NCI-H2196 treated with DMSO at 0.1 percent for 48 hours (cell line): ENCODE data around the gene OR6K6.

Source experiments
- DNase-seq: peaks from one replicate; lab custom pipeline; 2025; ENCODE audit not compliant: unreplicated experiment; lab: John Stamatoyannopoulos, UW

OR6K6 gene, protein sequence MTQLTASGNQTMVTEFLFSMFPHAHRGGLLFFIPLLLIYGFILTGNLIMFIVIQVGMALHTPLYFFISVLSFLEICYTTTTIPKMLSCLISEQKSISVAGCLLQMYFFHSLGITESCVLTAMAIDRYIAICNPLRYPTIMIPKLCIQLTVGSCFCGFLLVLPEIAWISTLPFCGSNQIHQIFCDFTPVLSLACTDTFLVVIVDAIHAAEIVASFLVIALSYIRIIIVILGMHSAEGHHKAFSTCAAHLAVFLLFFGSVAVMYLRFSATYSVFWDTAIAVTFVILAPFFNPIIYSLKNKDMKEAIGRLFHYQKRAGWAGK

DNA sequence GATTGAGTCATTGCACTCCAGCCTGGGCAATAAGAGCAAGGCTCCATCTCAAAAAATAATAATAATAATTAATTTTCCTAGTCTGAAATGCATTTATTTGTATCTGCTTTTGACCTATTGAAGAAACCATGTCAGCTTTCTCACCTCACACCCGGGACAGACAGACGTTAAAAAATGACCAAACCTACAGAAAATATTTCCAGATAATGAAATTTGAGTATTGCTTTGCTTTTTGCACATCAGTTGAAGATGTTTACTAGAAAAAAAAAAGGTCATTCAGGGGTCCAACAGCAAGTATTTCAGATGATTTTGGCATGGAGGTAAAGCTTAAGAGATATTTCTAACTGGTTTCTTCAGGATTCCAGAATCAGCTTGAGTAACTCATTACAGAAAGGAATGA is at the start of gene OR6K6:
TSS of gene OR6K6 (plus strand) at position 301 of the 400 bp plus-strand sequence. CDS start 168 bp downstream, outside the sequence.
- DNase-seq, result no peak

DNA sequence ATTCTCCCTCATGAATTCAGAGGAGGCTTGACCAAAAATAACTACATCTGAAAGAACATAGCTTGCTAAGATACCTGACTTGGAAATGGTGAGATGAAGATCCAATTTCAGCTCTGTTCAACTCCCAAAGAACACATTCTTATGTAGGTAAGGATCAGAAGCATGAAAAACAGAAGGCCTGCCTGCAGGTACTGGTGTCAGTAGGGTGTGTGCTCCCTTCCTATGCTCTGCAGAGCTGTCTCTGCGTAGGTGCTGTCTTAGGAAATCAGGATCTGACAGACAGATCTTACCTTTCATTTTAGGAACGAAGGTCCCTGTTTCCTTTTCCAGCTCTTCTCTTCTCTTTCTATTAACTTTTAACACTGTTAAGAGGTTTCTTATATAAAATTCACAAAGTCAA is 48.4 kb upstream of the OR6K6 start:
- DNase-seq, result no peak

DNA sequence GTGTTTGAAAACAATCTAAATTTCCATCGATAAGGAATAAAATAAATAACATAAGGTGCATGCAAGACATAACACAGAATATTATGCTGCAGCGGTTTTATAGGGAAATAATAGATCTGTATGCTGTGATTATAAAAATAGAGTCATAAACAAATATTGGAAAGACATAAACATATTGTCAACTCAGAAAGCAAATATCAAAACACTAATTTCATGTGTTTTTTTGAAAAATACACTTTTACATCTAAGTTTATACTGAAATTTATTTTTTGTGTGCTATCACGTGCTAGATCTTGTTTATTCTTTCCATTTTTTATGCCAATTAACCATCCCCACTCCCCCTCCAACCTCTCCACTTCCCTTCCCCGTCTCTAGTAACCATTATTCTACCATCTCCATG is 43.4 kb upstream of the OR6K6 start:
- DNase-seq, result no peak

DNA sequence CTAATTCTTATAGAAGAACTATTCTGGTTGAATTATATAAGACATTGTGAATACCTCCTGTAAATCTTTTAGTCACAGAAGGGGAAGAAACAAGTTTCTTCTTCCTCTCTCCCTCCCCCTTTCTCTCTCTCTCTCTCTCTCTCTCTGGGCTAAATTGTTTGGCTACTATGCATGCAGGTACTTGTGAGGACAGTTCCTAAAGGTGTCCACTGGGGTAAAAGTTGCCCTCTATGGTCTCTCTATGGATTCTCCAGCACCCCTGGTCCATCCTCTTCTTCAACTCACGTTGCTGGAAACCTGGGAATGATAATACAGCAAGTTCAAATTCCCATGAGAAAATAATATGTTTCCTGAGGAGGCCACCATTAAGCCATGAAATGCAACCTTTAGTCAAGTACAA is 39.8 kb upstream of the OR6K6 start:
- DNase-seq, result no peak

DNA sequence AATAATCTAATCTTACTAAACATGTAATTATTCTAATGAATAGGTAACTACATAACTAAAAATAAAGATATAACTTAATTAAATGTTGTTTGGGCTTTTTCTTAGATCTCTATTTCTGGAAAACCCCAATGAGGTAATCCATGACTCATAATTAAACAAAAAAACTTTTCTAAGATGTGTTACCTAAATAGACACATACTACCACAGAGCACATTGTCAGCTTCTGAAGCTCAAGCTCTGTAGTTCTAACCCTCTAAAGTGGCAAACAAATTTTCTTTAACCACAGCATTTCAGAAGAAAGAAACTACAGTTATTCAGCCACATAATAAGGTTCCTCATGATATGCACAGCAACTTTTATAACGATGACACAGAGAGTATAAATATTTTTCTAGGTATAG is 38.2 kb upstream of the OR6K6 start:
- no peak for DNase-seq

DNA sequence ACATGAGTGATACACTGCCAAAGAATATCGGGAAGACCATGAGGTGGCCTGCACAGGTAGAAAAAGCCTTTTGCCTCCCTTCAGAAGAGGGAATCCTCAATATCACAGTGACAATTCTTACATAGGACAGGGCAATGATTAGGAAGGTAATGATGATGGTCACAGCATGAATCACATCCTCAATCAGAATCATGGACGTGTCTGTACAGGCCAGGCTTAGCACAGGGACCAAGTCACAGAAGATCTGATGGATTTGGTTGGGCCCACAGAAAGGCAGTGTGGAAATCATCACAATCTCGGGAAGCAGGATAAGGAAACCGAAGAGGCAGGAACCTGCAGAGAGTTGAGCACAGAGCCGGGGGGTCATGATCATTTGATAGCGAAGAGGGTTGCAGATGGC is 37.2 kb upstream of the OR6K6 start:
- no peak for DNase-seq

DNA sequence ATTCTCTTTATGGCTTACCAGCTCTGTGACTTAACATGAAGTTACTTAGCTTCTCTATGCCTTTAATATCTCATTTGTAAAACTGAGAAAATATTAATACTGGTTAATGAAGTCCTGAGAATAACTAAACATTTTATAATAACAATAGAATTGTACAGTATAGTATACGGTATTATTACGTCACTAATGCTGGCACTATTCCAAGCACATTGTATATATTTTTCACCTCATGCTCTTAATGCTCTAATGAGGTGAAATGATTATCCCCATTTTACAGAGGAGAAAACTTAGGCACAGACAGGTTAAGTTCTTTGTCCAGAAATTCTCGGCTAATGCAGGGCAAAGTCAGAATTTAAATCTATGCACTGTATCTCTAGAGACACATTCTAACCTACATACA is 34.9 kb upstream of the OR6K6 start:
- DNase-seq, result no peak

DNA sequence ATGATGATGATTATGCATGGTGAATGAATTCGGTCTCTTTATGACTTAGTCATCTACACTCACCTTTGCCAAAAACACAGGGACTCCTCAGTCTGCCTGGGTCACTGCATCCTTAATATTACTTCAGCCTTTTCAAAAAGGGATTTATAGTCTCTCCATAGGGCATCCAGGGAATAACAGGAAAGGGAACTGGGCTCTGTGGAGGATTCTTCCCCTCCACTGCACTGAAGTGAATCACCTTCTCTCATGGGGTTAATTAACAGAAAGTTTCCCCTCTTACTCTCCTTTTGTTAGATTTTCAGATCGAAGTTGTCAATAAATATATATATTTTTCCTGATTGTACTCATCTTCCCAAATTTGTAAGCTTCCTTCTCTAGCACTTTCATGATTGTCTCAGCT is 33.9 kb upstream of the OR6K6 start, which contains the start of gene OR6K3:
TSS of gene OR6K3 (minus strand) at position 101 of the 400 bp plus-strand sequence. CDS start 2,605 bp downstream, outside the sequence.
- DNase-seq, result no peak

DNA sequence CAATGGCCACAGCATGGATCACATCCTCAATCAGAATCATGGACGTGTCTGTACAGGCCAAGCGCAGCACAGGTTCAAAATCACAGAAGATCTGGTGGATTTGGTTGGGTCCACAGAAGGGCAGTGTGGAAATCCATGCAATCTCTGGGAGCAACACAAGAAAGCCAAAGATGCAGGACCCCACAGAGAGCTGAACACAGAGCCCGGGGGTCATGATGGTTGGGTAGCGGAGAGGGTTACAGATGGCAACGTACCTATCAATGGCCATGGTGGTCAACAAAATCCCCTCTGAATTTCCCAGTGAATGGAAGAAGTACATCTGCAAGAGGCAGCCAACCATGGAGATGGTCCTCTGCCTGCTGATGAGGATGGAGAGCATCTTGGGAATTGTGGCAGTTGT is 30.1 kb upstream of the OR6K6 start:
- no peak for DNase-seq

DNA sequence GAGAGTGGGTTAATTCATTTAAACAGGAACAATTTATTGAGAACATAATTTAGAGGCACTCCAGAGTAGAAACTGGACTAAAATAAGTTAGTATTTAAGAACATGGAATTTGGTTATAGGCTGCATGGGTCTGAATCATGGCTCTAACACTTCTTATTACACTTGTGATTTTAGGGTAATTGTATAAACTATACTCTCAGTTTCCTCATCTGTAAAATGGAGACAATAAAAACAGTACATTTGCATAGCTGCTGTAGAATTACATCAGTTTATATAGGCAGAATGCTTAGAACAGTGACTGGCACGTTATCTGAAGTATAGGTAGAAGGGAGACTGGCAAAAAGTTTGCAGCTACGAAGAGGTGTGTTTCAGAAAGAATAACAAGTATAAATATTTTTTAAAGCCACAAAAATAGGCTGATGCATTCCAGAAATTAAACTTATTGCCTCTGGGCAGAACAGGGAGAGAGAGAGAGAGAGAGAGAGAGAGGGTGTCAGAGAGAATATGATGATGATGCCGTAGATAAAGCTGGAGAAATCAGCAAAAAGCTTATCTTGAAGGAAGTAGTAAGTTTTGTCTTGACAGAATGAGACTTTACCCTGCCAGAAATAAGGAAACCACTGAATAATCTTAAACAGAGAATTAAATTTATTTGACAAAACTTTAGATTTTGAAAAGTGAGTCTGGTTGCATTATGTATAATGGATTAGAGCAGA is 25.9 kb upstream of the OR6K6 start:
- DNase-seq, result no peak

DNA sequence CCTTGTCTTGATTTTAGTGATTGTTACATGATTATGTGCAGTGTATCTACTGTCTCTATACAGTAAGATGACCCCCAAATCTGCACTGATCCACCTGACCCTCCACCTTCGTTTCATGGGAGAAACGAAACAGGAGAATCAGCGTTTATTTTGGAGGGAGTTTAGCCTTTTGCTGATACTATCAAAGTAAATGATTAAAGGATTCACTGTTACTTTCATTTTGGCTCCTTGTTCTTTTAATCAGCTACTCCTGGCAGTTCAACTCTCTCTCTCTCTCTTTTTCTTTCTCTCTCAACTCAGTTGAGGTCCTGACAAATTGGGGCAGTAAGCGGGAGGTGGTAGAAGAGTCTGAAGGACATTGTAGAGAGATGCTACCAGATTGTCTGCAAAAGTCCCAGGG is 24.1 kb upstream of the OR6K6 start:
- DNase-seq, result no peak

DNA sequence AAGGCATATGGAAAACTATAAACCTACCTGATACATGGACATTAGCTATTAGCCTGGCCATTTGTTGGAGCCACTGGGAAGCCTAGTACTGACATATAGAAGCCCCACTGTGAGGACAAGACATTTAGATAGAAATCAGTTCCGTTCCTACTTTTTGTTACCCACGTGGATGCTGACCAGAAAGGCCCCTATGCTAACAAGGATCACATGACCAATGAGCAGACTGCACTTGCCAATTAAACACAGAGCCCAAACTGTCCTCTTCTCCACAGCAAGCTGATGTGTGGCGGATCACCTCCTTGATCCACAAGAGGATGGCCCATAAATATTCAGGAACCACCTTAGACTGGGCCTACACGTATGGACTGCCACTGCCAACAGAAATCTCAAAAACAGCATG is 22.8 kb upstream of the OR6K6 start:
- no peak for DNase-seq

DNA sequence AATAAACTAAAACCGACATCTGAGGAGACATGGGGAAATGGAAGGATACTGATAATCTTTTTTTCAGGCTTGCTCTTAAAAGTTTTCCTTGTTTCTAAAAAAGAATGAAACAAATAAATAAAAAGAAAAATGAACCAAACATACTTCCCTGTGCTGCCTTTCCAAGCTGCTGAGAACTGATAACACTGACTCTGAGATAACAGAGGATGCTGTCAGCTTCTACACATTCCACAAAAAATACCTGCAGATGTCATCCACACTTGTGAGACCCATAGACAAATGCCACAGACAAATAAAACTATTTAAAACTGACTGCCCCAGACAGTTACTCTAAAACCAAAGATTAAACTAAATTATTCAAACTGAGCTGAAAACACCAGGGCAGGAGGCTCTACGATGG is 22.0 kb upstream of the OR6K6 start:
- DNase-seq, result no peak

DNA sequence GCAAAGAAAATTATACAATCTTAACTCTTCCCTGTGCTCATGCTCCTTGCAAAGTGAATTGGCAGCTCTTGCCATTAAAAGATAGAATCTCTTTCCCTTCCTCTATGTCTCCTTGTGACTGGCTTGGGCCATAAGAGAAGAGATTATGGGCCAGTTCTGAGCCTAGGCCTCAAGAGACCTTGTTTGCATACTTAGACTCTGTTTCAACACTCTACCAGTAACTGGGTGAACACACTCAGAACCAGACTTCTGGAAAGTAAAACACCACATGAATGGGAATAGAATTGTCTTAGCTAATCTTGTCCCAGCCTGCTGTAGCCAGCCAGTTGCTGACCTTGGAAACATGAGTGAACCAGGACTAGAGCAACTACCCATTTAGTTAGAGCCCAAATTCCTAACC is 18.7 kb upstream of the OR6K6 start:
- DNase-seq, result no peak

DNA sequence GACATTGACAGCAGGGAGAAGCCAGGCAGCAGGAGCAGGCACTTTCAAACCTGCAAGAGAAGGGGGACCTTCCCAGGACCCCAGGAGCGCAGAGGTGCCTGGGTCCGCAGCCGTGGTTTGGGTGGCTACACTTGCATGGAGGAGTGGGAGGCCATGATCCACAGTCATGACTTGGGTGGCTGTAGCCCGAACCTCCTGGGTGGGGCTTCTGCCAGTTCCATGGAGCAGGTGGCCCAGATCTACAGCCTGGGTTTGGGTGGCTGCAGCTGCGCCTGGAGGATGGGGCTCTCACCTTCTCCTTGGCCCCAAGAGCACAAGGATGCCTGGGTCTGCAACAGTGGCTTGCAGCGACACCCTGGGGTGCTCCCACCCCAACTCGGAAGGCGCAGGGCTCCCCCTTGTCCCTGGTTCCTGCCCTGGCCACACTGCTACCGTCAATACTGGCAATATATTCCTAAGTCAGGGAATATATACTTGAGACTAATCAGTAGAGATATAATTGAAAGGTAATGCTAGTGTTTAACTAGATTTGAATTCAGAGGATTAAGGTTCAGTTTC is 2.3 kb upstream of the OR6K6 start:
- no peak for DNase-seq

DNA sequence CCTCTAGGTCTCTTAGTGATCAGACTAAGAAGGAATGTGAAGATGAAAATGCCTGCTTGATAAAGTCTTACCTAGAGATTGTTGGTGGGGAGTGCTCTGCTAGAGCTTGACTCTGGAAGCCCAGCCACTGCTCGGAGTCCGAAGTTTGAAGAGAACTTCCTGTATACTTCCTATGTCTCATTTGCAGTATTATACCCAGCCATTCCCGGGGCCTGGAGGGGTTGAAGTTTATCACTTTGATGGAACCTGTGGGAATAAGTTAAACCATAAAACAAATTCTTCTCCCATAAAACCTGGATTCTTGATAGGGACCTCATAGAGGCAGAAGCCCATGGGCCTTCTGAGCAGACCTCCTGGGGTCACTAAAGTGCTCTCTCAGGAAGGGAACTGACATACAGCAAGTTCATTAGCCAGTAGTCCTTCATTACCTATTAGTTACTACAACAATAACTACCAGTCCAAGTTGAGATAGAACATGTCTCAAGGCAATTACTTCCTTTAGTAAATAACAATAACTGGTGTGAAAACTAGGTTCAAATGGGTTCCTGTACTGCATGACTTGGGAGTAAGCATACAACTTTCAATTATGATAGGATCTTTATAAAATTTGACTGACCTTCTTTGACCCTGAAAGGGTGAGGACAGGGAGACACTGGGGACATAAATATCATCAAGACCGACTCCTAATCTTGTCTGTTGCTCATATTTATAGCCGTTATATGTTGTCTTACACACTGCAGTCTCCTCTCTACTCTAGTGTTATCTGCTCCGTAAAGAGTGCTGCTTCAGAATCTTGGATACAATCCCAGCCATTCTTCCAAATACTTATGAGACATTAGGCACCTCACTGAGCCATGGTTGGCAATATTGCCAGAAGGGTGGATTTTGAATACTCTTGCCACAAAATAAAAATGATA is 17.7 kb downstream of the OR6K6 start, which contains the start of gene OR6N1:
TSS of gene OR6N1 (minus strand) at position 246 of the 917 bp plus-strand sequence. CDS start 5,513 bp downstream, outside the sequence.
- no peak for DNase-seq

DNA sequence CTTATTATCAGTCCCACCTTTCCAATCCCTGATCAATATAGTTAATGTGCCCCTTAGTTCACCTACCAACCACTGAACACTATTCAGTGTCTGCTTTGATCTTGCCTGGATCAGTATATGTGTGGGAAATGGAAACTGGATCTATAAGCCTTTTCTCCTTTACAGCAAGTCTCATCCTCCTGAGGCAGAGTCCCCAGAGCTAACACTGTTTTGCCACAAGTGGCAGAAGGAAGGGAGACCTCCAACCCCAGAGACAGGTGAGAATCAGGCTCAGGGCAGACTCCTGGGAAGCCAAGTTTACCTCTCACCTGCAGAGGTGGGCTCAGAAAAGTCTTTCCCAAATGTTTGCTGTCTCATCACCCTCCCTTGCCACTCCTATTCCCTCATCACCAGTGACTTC is 26.6 kb downstream of the OR6K6 start, which contains the start of gene OR6N2:
TSS of gene OR6N2 (minus strand) at position 101 of the 400 bp plus-strand sequence. CDS start 3,569 bp downstream, outside the sequence.
- no peak for DNase-seq

DNA sequence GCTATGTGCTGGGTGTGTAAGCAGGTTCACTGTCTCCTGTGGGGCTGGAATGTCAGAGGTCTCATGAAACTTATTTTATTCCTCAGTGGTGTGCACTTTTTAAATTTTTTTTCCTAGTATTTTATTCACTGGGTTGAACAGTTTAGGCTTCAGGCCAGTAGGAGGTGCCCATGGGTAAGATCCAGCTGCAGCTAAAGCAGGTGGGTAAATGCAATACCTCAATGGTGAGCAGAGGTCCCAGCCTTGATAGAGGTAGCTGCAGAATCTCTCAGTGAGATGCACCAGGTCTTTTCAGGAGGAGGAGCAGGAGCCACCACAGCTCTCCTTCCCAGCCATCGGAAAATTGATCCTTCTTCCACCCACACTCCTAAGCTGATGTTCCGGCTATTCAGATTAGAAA is 39.1 kb downstream of the OR6K6 start:
- DNase-seq, result no peak

DNA sequence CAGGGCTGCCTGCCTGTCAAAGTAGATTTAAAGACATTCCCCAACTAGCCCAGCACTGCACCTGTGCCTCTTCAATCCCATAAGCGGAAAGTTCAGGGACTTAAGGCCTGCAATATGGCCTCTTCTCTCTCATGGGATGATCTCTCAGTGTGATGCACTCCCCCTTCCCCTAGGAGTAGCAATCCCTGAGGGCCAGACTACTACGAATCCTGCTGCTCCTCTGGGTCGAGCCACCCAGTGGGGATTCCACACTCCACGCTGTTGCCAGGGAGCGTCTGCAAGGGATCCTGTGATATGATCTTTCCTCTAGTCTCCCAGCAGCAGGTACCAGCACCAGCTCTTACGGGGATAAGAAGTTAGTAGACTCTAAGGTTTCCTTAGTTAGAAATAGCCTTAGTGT is 39.7 kb downstream of the OR6K6 start:
- DNase-seq, result no peak

DNA sequence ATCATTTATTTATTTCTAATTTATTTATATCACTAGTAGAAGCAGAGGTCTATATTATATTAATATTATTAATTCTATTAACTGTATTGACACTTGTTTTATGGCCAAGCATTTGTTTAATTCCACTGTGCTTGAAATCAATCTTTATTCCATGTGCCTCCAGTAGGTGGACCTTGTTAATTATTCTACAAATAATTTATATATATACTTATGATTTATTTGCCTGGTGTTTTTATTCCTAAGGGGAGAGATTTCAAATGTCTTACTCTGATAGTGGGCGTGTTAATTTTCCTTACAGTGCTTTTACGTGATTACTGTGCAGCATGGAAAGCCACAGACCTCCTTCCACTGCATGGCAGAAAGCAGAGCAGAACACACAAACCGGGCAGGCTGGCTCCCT is 44.0 kb downstream of the OR6K6 start:
- DNase-seq, result no peak

DNA sequence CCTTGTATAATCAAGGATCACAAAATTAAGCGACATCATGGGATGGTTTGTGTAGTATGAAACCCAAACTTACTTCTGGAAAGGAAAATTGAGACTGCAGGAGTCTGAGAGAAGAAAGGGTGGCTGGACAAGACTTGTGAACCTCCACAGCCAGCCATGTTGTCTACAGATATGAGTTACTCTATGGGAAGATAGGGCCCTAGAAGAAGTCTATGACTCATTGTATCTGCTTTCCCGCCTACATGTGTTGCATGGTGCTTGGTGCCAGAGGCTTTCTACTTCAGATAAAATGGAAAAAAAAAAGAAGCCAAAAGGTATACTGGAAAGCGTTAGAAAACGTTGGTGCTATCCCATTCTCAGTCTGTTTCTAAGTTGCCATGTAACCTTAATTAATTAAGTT is 45.2 kb downstream of the OR6K6 start:
- DNase-seq, result no peak
